PFSK-1 (cell line): ENCODE data around the gene IFNA8.

Source experiments
- POLR2AphosphoS5 ChIP-seq: IDR thresholded peaks from 2 replicates; pipeline ENCODE4 v1.6.1; 2012; ENCODE audit warnings: low read depth, mild to moderate bottlenecking, control low read depth, low read length, moderate library complexity
- REST ChIP-seq, 2 experiments: IDR thresholded peaks; 2 replicates each; pipeline versions ENCODE4 v1.6.1 to v1.8.0; 2011 to 2012; ENCODE audit warnings: low read depth in 2 of 2, low read length in 2 of 2, control low read depth in 1 of 2, inconsistent platforms in 1 of 2, mild to moderate bottlenecking in 1 of 2, moderate library complexity in 1 of 2; ENCODE audit not compliant: insufficient read depth in 1 of 2
- SIN3A ChIP-seq: IDR thresholded peaks from 2 replicates; pipeline ENCODE4 v1.6.1; 2012; ENCODE audit warnings: mild to moderate bottlenecking, low read length, moderate library complexity, borderline replicate concordance; ENCODE audit not compliant: insufficient read depth
- TAF1 ChIP-seq: IDR thresholded peaks from 2 replicates; pipeline ENCODE4 v1.6.1; 2012; ENCODE audit warnings: low read length, control low read depth, borderline replicate concordance; ENCODE audit not compliant: insufficient read depth

DNA sequence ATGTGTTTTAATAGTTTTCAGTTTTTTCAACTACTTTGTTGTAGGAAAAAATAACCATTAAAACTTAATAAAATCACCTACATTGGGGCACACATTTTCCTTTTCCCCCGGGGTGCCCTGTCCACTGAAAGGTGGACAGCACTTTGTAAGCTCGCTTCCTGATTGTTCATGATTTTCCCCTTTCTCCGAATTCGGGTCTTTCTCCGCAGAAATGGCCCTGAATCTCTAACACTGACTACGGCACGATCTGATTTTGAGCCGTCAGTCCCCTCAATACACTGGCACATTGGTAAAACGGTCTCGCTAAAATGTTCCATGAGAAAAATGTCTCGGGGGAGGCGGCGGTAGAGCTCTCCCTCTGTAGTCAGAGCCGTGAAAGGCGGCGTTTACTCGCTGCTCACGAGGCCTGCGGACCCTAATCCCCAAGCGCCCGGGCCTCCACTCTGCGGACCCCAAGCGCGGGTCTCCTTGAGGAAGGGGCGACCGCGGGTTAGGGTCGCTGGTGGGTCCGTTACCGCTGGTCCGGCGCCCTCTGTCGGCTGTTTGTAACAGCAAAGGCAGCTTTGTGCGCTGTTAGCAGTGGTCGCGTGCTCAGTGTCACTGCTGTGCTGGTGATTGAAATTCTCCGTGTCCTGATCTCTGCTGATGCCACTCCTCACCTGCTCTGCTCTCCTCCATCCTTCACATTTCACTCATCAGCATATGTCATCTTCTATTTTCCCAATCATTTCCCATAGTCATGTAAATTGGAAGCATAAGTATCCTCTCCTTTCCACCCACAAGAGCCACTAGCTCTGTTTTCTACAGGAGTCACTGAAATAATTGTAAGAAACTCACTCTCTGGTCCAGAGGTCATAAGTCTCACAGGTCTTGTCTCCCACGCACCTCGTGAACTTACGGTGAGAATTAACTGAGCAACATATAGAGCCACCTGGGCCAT, 12.9 kb upstream of the IFNA8 start:
- TF ChIP-seq TAF1 (no peak), POLR2AphosphoS5 (no peak), REST (IDR thresholded peaks at IDR 0.05; ENCODE audit: insufficient read depth in 1 of 2, low read depth in 2 of 2, low read length in 2 of 2) (no peak), SIN3A (no peak)
